Colonic mucosa (tissue), 4 donors: ENCODE results near the gene FAM163A. TPM values are rescaled to one million over a fixed set of nuclear protein-coding genes. Genes with fewer than 3 reads are reported as not detected.

ENCODE experiments used
- DNase-seq: peaks from one replicate; pipeline ENCODE4 v3.0.0-alpha.2; 2020
- H3K27ac ChIP-seq: fragments of 200-600 bp; one replicate; pipeline ENCODE4 v1.8.0; 2021
- H3K27me3 ChIP-seq: fragments of 200-600 bp; one replicate; pipeline ENCODE4 v1.8.0; 2021
- H3K36me3 ChIP-seq: fragments of 200-600 bp; one replicate; pipeline ENCODE4 v1.8.0; 2021
- H3K4me1 ChIP-seq: fragments of 200-600 bp; one replicate; pipeline ENCODE4 v1.8.0; 2021; ENCODE audit warnings: mild to moderate bottlenecking
- H3K4me3 ChIP-seq: fragments of 200-600 bp; one replicate; pipeline ENCODE4 v1.8.0; 2021
- H3K9ac ChIP-seq, 2 donors: one replicate each; pipeline ENCODE4 v1.7.0; 2013; ENCODE audit warnings: control low read depth in 2 of 2, low read depth in 2 of 2, low read length in 2 of 2
- H3K9me3 ChIP-seq: fragments of 200-600 bp; one replicate; pipeline ENCODE4 v1.8.0; 2021
- CTCF ChIP-seq: fragments of 200-600 bp; IDR thresholded peaks from one replicate; pipeline ENCODE4 v1.8.0; 2022; ENCODE audit warnings: antibody characterized with exemption, mild to moderate bottlenecking
- intact Hi-C: fragments of 100-400 bp; cut with DNase I; formaldehyde crosslinking; loops from one replicate; pipeline ENCODE4 v1.14.1; 2022
- total RNA-seq, 2 donors: library from RNA; stranded (reverse); fragmentation: NEBNext Ultra II Directional in 1 of 2; extraction: Animal tissue kit (Norgen Biotek cat#: 25700) in 1 of 2; gene quantifications; one replicate each; pipeline ENCODE4 v1.2.1, GENCODE V29; 2021
- donor health status: healthy.
- donor health status: DM: no; HTN: no; CAD: no.
- donor health status: DM: no; HTN: no; CAD: no.

FAM163A gene
- total RNA-seq, 2 donors from 2014 or later = 0.10 to 0.56 TPM

- Histone ChIP-seq H3K4me1 (no peaks in the 10 kb centered on the region), H3K27ac (no peak overlapping the region), H3K4me3 (no peak overlapping the region), H3K9ac (no peak overlapping the region), H3K27me3 (no peaks in the 10 kb centered on the region), H3K9me3 (no peaks in the 10 kb centered on the region), H3K36me3 (no peaks in the 10 kb centered on the region)
- no peak for DNase-seq
- TF ChIP-seq CTCF = no peak
- intact Hi-C loops = loop anchor here (2.0 kb wide), 1 partner anchor 100 kb away; no protein-coding TSS in a partner anchor
These were observed 34.5 kb upstream of the FAM163A start for GRCh38 chr1:179708434-179709195.

- no peak for DNase-seq
- H3K36me3 ChIP-seq = no peaks in the 10 kb centered on the region
- TF ChIP-seq CTCF = no peak
- no peaks in the 10 kb centered on the region for H3K9me3 ChIP-seq
- intact Hi-C loops = loop anchor here (2.0 kb wide), 1 partner anchor 99 kb away; no protein-coding TSS in a partner anchor
- no peak overlapping the region for H3K4me3 ChIP-seq
- no peaks in the 10 kb centered on the region for H3K27me3 ChIP-seq
- H3K4me1 ChIP-seq = no peaks in the 10 kb centered on the region
- no peak overlapping the region for H3K9ac ChIP-seq
- H3K27ac ChIP-seq = no peak overlapping the region
These were observed 33.2 kb upstream of the FAM163A start for GRCh38 chr1:179709841-179710329.

- Histone ChIP-seq H3K36me3 (no peaks in the 10 kb centered on the region), H3K27ac (no peak overlapping the region), H3K4me1 (no peaks in the 10 kb centered on the region), H3K27me3 (no peaks in the 10 kb centered on the region), H3K9me3 (no peaks in the 10 kb centered on the region), H3K9ac (no peak overlapping the region), H3K4me3 (no peak overlapping the region)
- intact Hi-C loops = no loop called here
- no peak for TF ChIP-seq CTCF
- no peak for DNase-seq
These were observed 28.9 kb upstream of the FAM163A start for GRCh38 chr1:179714159-179714558.

- intact Hi-C loops = no loop called here
- Histone ChIP-seq H3K4me1 (no peaks in the 10 kb centered on the region), H3K9me3 (no peaks in the 10 kb centered on the region), H3K27ac (no peak overlapping the region), H3K27me3 (no peaks in the 10 kb centered on the region), H3K9ac (no peak overlapping the region), H3K4me3 (no peak overlapping the region), H3K36me3 (no peaks in the 10 kb centered on the region)
- no peak for DNase-seq
- no peak for TF ChIP-seq CTCF
These were observed 28.5 kb upstream of the FAM163A start for GRCh38 chr1:179714623-179715022.

GRCh38 chr1:179719272-179719671, 23.8 kb upstream of the FAM163A start:
- Histone ChIP-seq H3K27me3 (no peaks in the 10 kb centered on the region), H3K27ac (no peak overlapping the region), H3K9me3 (no peaks in the 10 kb centered on the region), H3K36me3 (no peaks in the 10 kb centered on the region), H3K9ac (no peak overlapping the region), H3K4me1 (no peaks in the 10 kb centered on the region), H3K4me3 (no peak overlapping the region)
- DNase-seq = no peak
- intact Hi-C loops = no loop called here
- no peak for TF ChIP-seq CTCF
